Peyer's patch (tissue), 4 donors: ENCODE measurements around the gene SPI1. TPM values are rescaled to one million over a fixed set of nuclear protein-coding genes. Genes with fewer than 3 reads are reported as not detected.
"Not testable (repeated sequence)": the region's sequence is repeated elsewhere in the genome, so short reads cannot be mapped to it uniquely, and the experiment has no call there.

Experiments used
- DNase-seq, 3 donors: peaks; one replicate each; pipeline ENCODE4 v3.0.0-alpha.2; 2017 to 2019
- H3K27ac ChIP-seq, 4 donors: fragments of 200-600 bp; sonication (generic); one replicate each; pipeline ENCODE4 v1.5.1; 2016 to 2019
- H3K27me3 ChIP-seq, 2 donors: fragments of 200-600 bp; sonication (generic); one replicate each; pipeline ENCODE4 v1.5.1; 2019
- H3K36me3 ChIP-seq, 3 donors: fragments of 200-600 bp; sonication (generic); one replicate each; pipeline ENCODE4 v1.5.1; 2016 to 2019
- H3K4me1 ChIP-seq, 4 donors: fragments of 200-600 bp; sonication (generic); one replicate each; pipeline ENCODE4 v1.5.1; 2016 to 2019
- H3K4me3 ChIP-seq, 4 donors: fragments of 200-600 bp; sonication (generic); 1 replicate in 3 of 4; 2 replicates in 1 of 4; pipeline ENCODE4 v1.5.1; 2016 to 2019; ENCODE audit warnings: mild to moderate bottlenecking in 1 of 4
- H3K9me3 ChIP-seq, 4 donors: fragments of 200-600 bp; sonication (generic); one replicate each; pipeline ENCODE4 v1.5.1; 2016 to 2019; ENCODE audit warnings: mild to moderate bottlenecking in 1 of 4
- CTCF ChIP-seq, 6 experiments: fragments of 450-650 bp in 4 of 6; fragments of 200-600 bp in 2 of 6; sonication (generic) in 1 of 6; IDR thresholded peaks; one replicate each; pipeline ENCODE4 v1.5.1; 2017 to 2019; ENCODE audit warnings: antibody characterized with exemption in 6 of 6, mild to moderate bottlenecking in 3 of 6, moderate library complexity in 1 of 6
- POLR2A ChIP-seq, 2 donors: fragments of 450-650 bp; IDR thresholded peaks; one replicate each; pipeline ENCODE4 v1.5.1; 2017; ENCODE audit warnings: antibody characterized with exemption in 2 of 2, mild to moderate bottlenecking in 2 of 2, moderate library complexity in 2 of 2
- total RNA-seq, 4 donors: library from RNA; depleted of rRNA; stranded (reverse); fragments of >200 nt; gene quantifications; one replicate each; pipeline ENCODE4 v1.1.0, GENCODE V29; 2016

SPI1 gene
- total RNA-seq, 4 donors from 2014 or later, result 2.6 to 27.2 (median 7.8) TPM

GRCh38 chr11:47318166-47318565 lies 60.2 kb downstream of the SPI1 start:
- Histone ChIP-seq H3K36me3 (peaks cover 0 to 65% (median 0%) of the 10 kb centered on the region in 3 donors), H3K9me3 (no peaks in the 10 kb centered on the region), H3K27me3 (no peaks in the 10 kb centered on the region), H3K4me3 (no peak overlapping the region), H3K27ac (no peak overlapping the region), H3K4me1 (no peaks in the 10 kb centered on the region)
- TF ChIP-seq CTCF (IDR thresholded peaks at IDR 0.05), result no peak
- no peak for DNase-seq

GRCh38 chr11:47317064-47317828 lies 61.1 kb downstream of the SPI1 start:
- no peak for TF ChIP-seq POLR2A (IDR thresholded peaks at IDR 0.05)
- no peak for TF ChIP-seq CTCF (IDR thresholded peaks at IDR 0.05)
- peak in 1 of 3 donors; percentile 30 for DNase-seq
- H3K27me3 ChIP-seq, result no peaks in the 10 kb centered on the region
- peaks cover 0 to 74% (median 0%) of the 10 kb centered on the region in 3 donors for H3K36me3 ChIP-seq
- H3K4me3 ChIP-seq, result no peak overlapping the region
- H3K9me3 ChIP-seq, result no peaks in the 10 kb centered on the region
- H3K27ac ChIP-seq, result no peak overlapping the region
- no peaks in the 10 kb centered on the region for H3K4me1 ChIP-seq

GRCh38 chr11:47316501-47316900 lies 61.8 kb downstream of the SPI1 start:
- H3K27me3 ChIP-seq, H3K4me1 ChIP-seq, H3K4me3 ChIP-seq, DNase-seq, H3K27ac ChIP-seq, H3K9me3 ChIP-seq: not testable (repeated sequence)
- peaks cover 0 to 82% (median 0%) of the 10 kb centered on the region in 3 donors for H3K36me3 ChIP-seq

GRCh38 chr11:47314992-47315391 lies 63.4 kb downstream of the SPI1 start:
- no peaks in the 10 kb centered on the region for H3K27me3 ChIP-seq
- DNase-seq, result no peak
- no peak overlapping the region for H3K4me3 ChIP-seq
- H3K36me3 ChIP-seq, result peaks cover 0 to 93% (median 0%) of the 10 kb centered on the region in 3 donors
- no peaks in the 10 kb centered on the region for H3K4me1 ChIP-seq
- TF ChIP-seq POLR2A (IDR thresholded peaks at IDR 0.05), result no peak
- TF ChIP-seq CTCF (IDR thresholded peaks at IDR 0.05), result no peak
- H3K9me3 ChIP-seq, result no peaks in the 10 kb centered on the region
- H3K27ac ChIP-seq, result no peak overlapping the region

GRCh38 chr11:47308050-47308823 lies 70.1 kb downstream of the SPI1 start:
- Histone ChIP-seq H3K9me3 (peaks cover 0 to 4% (median under 1%) of the 10 kb centered on the region in 4 donors), H3K4me3 (no peak overlapping the region), H3K27ac (no peak overlapping the region), H3K27me3 (no peaks in the 10 kb centered on the region), H3K4me1 (no peaks in the 10 kb centered on the region), H3K36me3 (peaks cover 0 to 97% (median 0%) of the 10 kb centered on the region in 3 donors)
- TF ChIP-seq CTCF (IDR thresholded peaks at IDR 0.05), result no peak
- no peak for TF ChIP-seq POLR2A (IDR thresholded peaks at IDR 0.05)
- DNase-seq, result no peak

GRCh38 chr11:47306484-47306844 lies 71.9 kb downstream of the SPI1 start:
- Histone ChIP-seq H3K27me3 (no peaks in the 10 kb centered on the region), H3K4me3 (no peak overlapping the region), H3K36me3 (peaks cover 0 to 97% (median 0%) of the 10 kb centered on the region in 3 donors), H3K4me1 (no peaks in the 10 kb centered on the region), H3K27ac (no peak overlapping the region), H3K9me3 (peaks cover 0 to 12% (median 2%) of the 10 kb centered on the region in 4 donors)
- no peak for DNase-seq
- TF ChIP-seq POLR2A (IDR thresholded peaks at IDR 0.05), result no peak
- no peak for TF ChIP-seq CTCF (IDR thresholded peaks at IDR 0.05)
